IMR-90 (cell line): ENCODE data around the gene ALDH1A2. TPM values are rescaled to one million over a fixed set of nuclear protein-coding genes. Genes with fewer than 3 reads are reported as not detected.

Experiments
- ATAC-seq: fragments of 200-7000 bp; cut with Tn5 transposase; 2 replicates; pipeline ENCODE4 v1.9.1; 2020; ENCODE audit warnings: low read depth, mild to moderate bottlenecking, moderate library complexity
- BruUV-seq: library from RNA; stranded (reverse); fragments of 400-500 nt; replicated peaks from 2 replicates; lab custom pipeline; 2021; lab: Mats Ljungman, UMichigan
- CTCF ChIA-PET: fragments of 300-600 bp; formaldehyde crosslinking; extraction: SDS; loops from one replicate; lab custom pipeline; 2021; ENCODE audit warnings: antibody characterized with exemption; lab: Yijun Ruan, JAX
- POLR2A ChIA-PET: fragments of 300-600 bp; sonication (Branson Sonifier 250); formaldehyde crosslinking; loops from one replicate; lab custom pipeline; 2022; ENCODE audit warnings: antibody characterized with exemption; ENCODE audit not compliant: unreplicated experiment; lab: Charles Lee
- DNase-seq: peaks from one replicate; pipeline ENCODE4 v3.0.0; 2013
- H2AFZ ChIP-seq: replicated peaks from 2 replicates; pipeline ENCODE3; 2013; ENCODE audit warnings: low read length, mild to moderate bottlenecking; ENCODE audit not compliant: poor library complexity
- H2AK5ac ChIP-seq: 2 replicates; pipeline ENCODE4 v1.6.1; 2013; ENCODE audit warnings: low read depth, low read length, inconsistent platforms
- H2AK9ac ChIP-seq: replicated peaks from 2 replicates; pipeline ENCODE3; 2013; ENCODE audit warnings: mild to moderate bottlenecking, low read depth, low read length, moderate library complexity; ENCODE audit not compliant: poor library complexity
- H2BK120ac ChIP-seq: 2 replicates; pipeline ENCODE4 v1.6.1; 2013; ENCODE audit warnings: low read depth, low read length, inconsistent platforms
- H2BK15ac ChIP-seq: 3 replicates; pipeline ENCODE4 v1.6.1; 2013; ENCODE audit warnings: low read depth, low read length, inconsistent platforms
- H2BK20ac ChIP-seq: 2 replicates; pipeline ENCODE4 v1.6.1; 2013; ENCODE audit warnings: low read depth, mild to moderate bottlenecking, inconsistent platforms, low read length, moderate library complexity
- H2BK5ac ChIP-seq: 2 replicates; pipeline ENCODE4 v1.6.1; 2013; ENCODE audit warnings: mild to moderate bottlenecking, low read depth, low read length, inconsistent platforms; ENCODE audit not compliant: poor library complexity, severe bottlenecking
- H3K14ac ChIP-seq: replicated peaks from 2 replicates; pipeline ENCODE4 v1.6.1; 2013; ENCODE audit warnings: low read depth, low read length, inconsistent platforms
- H3K18ac ChIP-seq: 2 replicates; pipeline ENCODE4 v1.6.1; 2013; ENCODE audit warnings: low read depth, low read length, control low read depth
- H3K23ac ChIP-seq: 2 replicates; pipeline ENCODE4 v1.6.1; 2013; ENCODE audit warnings: low read depth, low read length, inconsistent platforms
- H3K27ac ChIP-seq: 2 replicates; pipeline ENCODE4 v1.5.1; 2013; ENCODE audit warnings: mild to moderate bottlenecking, control low read depth, low read length; ENCODE audit not compliant: insufficient read depth
- H3K27me3 ChIP-seq: 2 replicates; pipeline ENCODE4 v1.6.1; 2013; ENCODE audit warnings: low read length; ENCODE audit not compliant: control insufficient read depth, insufficient read depth
- H3K36me3 ChIP-seq: 2 replicates; pipeline ENCODE4 v1.6.1; 2013; ENCODE audit warnings: low read length, mixed read lengths; ENCODE audit not compliant: control insufficient read depth, insufficient read depth
- H3K4ac ChIP-seq: 2 replicates; pipeline ENCODE4 v1.6.1; 2013; ENCODE audit warnings: low read depth, low read length, inconsistent platforms
- H3K4me1 ChIP-seq: 2 replicates; pipeline ENCODE4 v1.6.1; 2013; ENCODE audit warnings: low read length, mixed read lengths; ENCODE audit not compliant: control insufficient read depth, insufficient read depth
- H3K4me2 ChIP-seq: 2 replicates; pipeline ENCODE4 v1.6.1; 2013; ENCODE audit warnings: low read depth, mild to moderate bottlenecking, control low read depth, low read length, moderate library complexity
- H3K4me3 ChIP-seq: 2 replicates; pipeline ENCODE4 v1.5.1; 2013; ENCODE audit warnings: low read depth, mild to moderate bottlenecking, control low read depth, low read length, moderate library complexity; ENCODE audit not compliant: insufficient read depth
- H3K56ac ChIP-seq: 2 replicates; pipeline ENCODE4 v1.6.1; 2013; ENCODE audit warnings: low read length, inconsistent platforms; ENCODE audit not compliant: insufficient read depth; ENCODE audit errors: extremely low read depth
- H3K79me1 ChIP-seq, 2 experiments: 2 replicates each; pipeline ENCODE4 v1.6.1; 2013; ENCODE audit warnings: low read length in 2 of 2, inconsistent platforms in 1 of 2, low read depth in 1 of 2
- H3K9ac ChIP-seq: 2 replicates; pipeline ENCODE4 v1.6.1; 2013; ENCODE audit warnings: low read depth, low read length, control low read depth
- H3K9me1 ChIP-seq: 2 replicates; pipeline ENCODE4 v1.6.1; 2013; ENCODE audit warnings: low read length, inconsistent platforms; ENCODE audit not compliant: insufficient read depth
- H3K9me3 ChIP-seq: 2 replicates; pipeline ENCODE4 v1.6.1; 2013; ENCODE audit warnings: low read length; ENCODE audit not compliant: control insufficient read depth, insufficient read depth
- H4K20me1 ChIP-seq: 2 replicates; pipeline ENCODE4 v1.6.1; 2013; ENCODE audit warnings: low read length, inconsistent platforms; ENCODE audit not compliant: insufficient read depth
- H4K5ac ChIP-seq: 2 replicates; pipeline ENCODE4 v1.6.1; 2013; ENCODE audit warnings: mild to moderate bottlenecking, low read depth, low read length, control low read depth
- H4K8ac ChIP-seq, 2 experiments: 2 replicates each; pipeline ENCODE4 v1.6.1; 2013; ENCODE audit warnings: low read depth in 2 of 2, low read length in 2 of 2, control low read depth in 1 of 2, inconsistent platforms in 1 of 2
- H4K91ac ChIP-seq: 2 replicates; pipeline ENCODE4 v1.6.1; 2013; ENCODE audit warnings: low read depth, low read length, inconsistent platforms; ENCODE audit not compliant: insufficient read depth
- BHLHE40 ChIP-seq: fragments of 150-350 bp; IDR thresholded peaks from 2 replicates; pipeline ENCODE4 v1.6.1; 2016; ENCODE audit warnings: mild to moderate bottlenecking, low read depth, low read length
- CEBPB ChIP-seq: IDR thresholded peaks from 2 replicates; pipeline ENCODE4 v1.6.1; 2012; ENCODE audit warnings: low read depth, low read length, improper control_type of control experiment
- CHD1 ChIP-seq: IDR thresholded peaks from 2 replicates; pipeline ENCODE4 v1.6.1; 2012; ENCODE audit warnings: low read depth, low read length, improper control_type of control experiment
- CTCF ChIP-seq: conservative IDR thresholded peaks from 2 replicates; pipeline ENCODE4 v1.5.1; 2012; ENCODE audit warnings: mild to moderate bottlenecking, low read depth, low read length, improper control_type of control experiment
- FOS ChIP-seq: fragments of 150-350 bp; IDR thresholded peaks from 2 replicates; pipeline ENCODE4 v1.6.1; 2016; ENCODE audit warnings: low read depth, low read length
- MAFK ChIP-seq: IDR thresholded peaks from 2 replicates; pipeline ENCODE4 v1.6.1; 2012; ENCODE audit warnings: low read depth, low read length, improper control_type of control experiment
- MAZ ChIP-seq: IDR thresholded peaks from 2 replicates; pipeline ENCODE4 v1.6.1; 2012; ENCODE audit warnings: low read depth, mild to moderate bottlenecking, low read length, improper control_type of control experiment, moderate library complexity, borderline replicate concordance
- MXI1 ChIP-seq: IDR thresholded peaks from 2 replicates; pipeline ENCODE4 v1.6.1; 2012; ENCODE audit warnings: low read depth, mild to moderate bottlenecking, low read length, moderate library complexity, borderline replicate concordance
- NFE2L2 ChIP-seq: fragments of 150-350 bp; IDR thresholded peaks from 2 replicates; pipeline ENCODE4 v1.6.1; 2016; ENCODE audit warnings: low read depth, mild to moderate bottlenecking, low read length
- POLR2A ChIP-seq: IDR thresholded peaks from 2 replicates; pipeline ENCODE4 v1.6.1; 2012; ENCODE audit warnings: mild to moderate bottlenecking, low read depth, low read length
- RAD21 ChIP-seq: IDR thresholded peaks from 2 replicates; pipeline ENCODE4 v1.6.1; 2012; ENCODE audit warnings: low read length, improper control_type of control experiment
- SMC3 ChIP-seq: fragments of 150-350 bp; IDR thresholded peaks from 2 replicates; pipeline ENCODE4 v1.6.1; 2016; ENCODE audit warnings: low read depth, mild to moderate bottlenecking, antibody characterized with exemption, low read length, moderate library complexity
- WGBS, 2 experiments: methylation state at CpG; one replicate each; pipeline versions ENCODE4 v1.1.5 to v1.1.7; 2013; ENCODE audit warnings: missing lambda C conversion rate in 2 of 2; ENCODE audit not compliant: insufficient read length in 1 of 2; ENCODE audit errors: extremely low coverage in 2 of 2; 5-methylcytosine and 5-hydroxymethylcytosine counted together
- dilution Hi-C: fragments of 300-500 bp; cut with HindIII; formaldehyde crosslinking; loops from one replicate; pipeline ENCODE4 v1.14.3; 2018; ENCODE audit warnings: low sequenced_read_pairs; ENCODE audit not compliant: unreplicated experiment
- in situ Hi-C: fragments of 300-500 bp; cut with MboI; formaldehyde crosslinking; loops from 3 replicates; pipeline ENCODE4 v1.14.3; 2019; ENCODE audit warnings: low sequenced_read_pairs, inconsistent platforms, mixed read lengths
- intact Hi-C: fragments of 100-400 bp; cut with micrococcal nuclease; formaldehyde crosslinking; loops from 2 replicates; pipeline ENCODE4 v1.10.0; 2022
- polyA plus RNA-seq, 3 experiments: library from polyadenylated mRNA; depleted of rRNA; stranded (reverse); fragments of >200 nt; gene quantifications; 2 replicates each; pipeline ENCODE4 v1.2.3, GENCODE V29; 2012; ENCODE audit warnings: low replicate concordance in 1 of 3
- total RNA-seq: library from RNA; depleted of rRNA; stranded (reverse); fragments of >200 nt; gene quantifications from 2 replicates; pipeline ENCODE4 v1.2.3, GENCODE V29; 2012
- TF ChIP-seq, protein P1 (sequence below): fragments of 150-350 bp; IDR thresholded peaks from 2 replicates; pipeline ENCODE4 v1.6.1; 2016; ENCODE audit warnings: low read depth, mild to moderate bottlenecking, low read length, moderate library complexity, borderline replicate concordance
- TF ChIP-seq, protein P2 (sequence below): fragments of 150-350 bp; IDR thresholded peaks from 2 replicates; pipeline ENCODE4 v1.6.1; 2017; ENCODE audit warnings: mild to moderate bottlenecking, antibody characterized with exemption, low read length, low read depth

ALDH1A2 gene
- total and polyA plus RNA-seq, 2 of the 4 experiments (the other 2 are of a cell fraction): not detected

GRCh38 chr15:57943171-57943570 lies 122.3 kb downstream of the ALDH1A2 start:
- Histone ChIP-seq H3K9ac (no peak overlapping the region), H3K4me3 (no peak overlapping the region), H4K5ac (no peak overlapping the region), H3K14ac (no peak overlapping the region), H3K9me3 (no peaks in the 10 kb centered on the region), H4K8ac (no peak overlapping the region), H3K56ac (no peak overlapping the region), H3K36me3 (no peaks in the 10 kb centered on the region), H2BK120ac (no peak overlapping the region), H4K20me1 (no peaks in the 10 kb centered on the region), H3K4me2 (no peak overlapping the region), H2AK9ac (no peak overlapping the region), H3K4me1 (no peaks in the 10 kb centered on the region), H2BK15ac (no peak overlapping the region), H2AFZ (no peak overlapping the region), H2BK20ac (no peak overlapping the region), H2BK5ac (no peak overlapping the region), H3K18ac (no peak overlapping the region), H3K27me3 (no peaks in the 10 kb centered on the region; the same call in 1 of the 2 replicates), H3K4ac (no peak overlapping the region), H3K27ac (no peak overlapping the region), H4K91ac (no peak overlapping the region), H3K9me1 (no peaks in the 10 kb centered on the region), H3K23ac (no peak overlapping the region), H3K79me1 (no peaks in the 10 kb centered on the region), H2AK5ac (no peak overlapping the region)
- ChIA-PET CTCF (no interaction called here), POLR2A (no interaction called here)
- intact Hi-C loops (no loop called here), dilution Hi-C loops (no loop called here), in situ Hi-C loops (no loop called here)
- no TSS peak for BruUV-seq
- ATAC-seq (no peak), DNase-seq (no peak)
- no peak for TF ChIP-seq NFE2L2
- no peak for TF ChIP-seq CHD1
- TF ChIP-seq, protein P1, sequence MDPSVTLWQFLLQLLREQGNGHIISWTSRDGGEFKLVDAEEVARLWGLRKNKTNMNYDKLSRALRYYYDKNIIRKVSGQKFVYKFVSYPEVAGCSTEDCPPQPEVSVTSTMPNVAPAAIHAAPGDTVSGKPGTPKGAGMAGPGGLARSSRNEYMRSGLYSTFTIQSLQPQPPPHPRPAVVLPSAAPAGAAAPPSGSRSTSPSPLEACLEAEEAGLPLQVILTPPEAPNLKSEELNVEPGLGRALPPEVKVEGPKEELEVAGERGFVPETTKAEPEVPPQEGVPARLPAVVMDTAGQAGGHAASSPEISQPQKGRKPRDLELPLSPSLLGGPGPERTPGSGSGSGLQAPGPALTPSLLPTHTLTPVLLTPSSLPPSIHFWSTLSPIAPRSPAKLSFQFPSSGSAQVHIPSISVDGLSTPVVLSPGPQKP: no peak
- no peak for TF ChIP-seq BHLHE40
- TF ChIP-seq MAFK: no peak
- TF ChIP-seq FOS: no peak
- TF ChIP-seq, protein P2, sequence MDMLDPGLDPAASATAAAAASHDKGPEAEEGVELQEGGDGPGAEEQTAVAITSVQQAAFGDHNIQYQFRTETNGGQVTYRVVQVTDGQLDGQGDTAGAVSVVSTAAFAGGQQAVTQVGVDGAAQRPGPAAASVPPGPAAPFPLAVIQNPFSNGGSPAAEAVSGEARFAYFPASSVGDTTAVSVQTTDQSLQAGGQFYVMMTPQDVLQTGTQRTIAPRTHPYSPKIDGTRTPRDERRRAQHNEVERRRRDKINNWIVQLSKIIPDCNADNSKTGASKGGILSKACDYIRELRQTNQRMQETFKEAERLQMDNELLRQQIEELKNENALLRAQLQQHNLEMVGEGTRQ: no peak
- TF ChIP-seq MXI1: no peak
- TF ChIP-seq MAZ: no peak
- TF ChIP-seq POLR2A: no peak
- TF ChIP-seq CEBPB: no peak
- TF ChIP-seq RAD21: no peak
- no peak for TF ChIP-seq SMC3
- no peak for TF ChIP-seq CTCF
- 100% methylated on average over 1 of the region's 5 CpGs; no CpG with 5 or more reads in 1 of the 2 experiments for WGBS, 2 experiments
